Stomach (tissue), 9 donors: ENCODE measurements around the gene ANLN. TPM values are rescaled to one million over a fixed set of nuclear protein-coding genes. Genes with fewer than 3 reads are reported as not detected.
"Not testable (repeated sequence)": the region's sequence is repeated elsewhere in the genome, so short reads cannot be mapped to it uniquely, and the experiment has no call there.

ENCODE experiments used
- DNase-seq, 2 donors: peaks; one replicate each; pipeline versions ENCODE4 v3.0.0 to v3.0.0-alpha.2; 2013 to 2019
- H3K27ac ChIP-seq, 5 donors: fragments of 200-600 bp in 4 of 5; sonication (generic) in 4 of 5; one replicate each; pipeline ENCODE4 v1.5.1; 2013 to 2019; ENCODE audit warnings: mild to moderate bottlenecking in 1 of 5, moderate library complexity in 1 of 5
- H3K27me3 ChIP-seq, 3 donors: fragments of 200-600 bp; sonication (generic); one replicate each; pipeline ENCODE4 v1.5.1; 2017 to 2019; ENCODE audit warnings: mixed run types in 1 of 3
- H3K36me3 ChIP-seq, 4 donors: fragments of 200-600 bp; sonication (generic); 1 replicate in 3 of 4; 2 replicates in 1 of 4; pipeline ENCODE4 v1.5.1; 2016 to 2019
- H3K4me1 ChIP-seq, 4 donors: fragments of 200-600 bp; sonication (generic); one replicate each; pipeline ENCODE4 v1.5.1; 2016 to 2019
- H3K4me3 ChIP-seq, 4 donors: fragments of 200-600 bp; sonication (generic) in 3 of 4; one replicate each; pipeline ENCODE4 v1.5.1; 2016 to 2019; ENCODE audit warnings: mild to moderate bottlenecking in 1 of 4
- H3K9me3 ChIP-seq, 4 donors: fragments of 200-600 bp; sonication (generic); one replicate each; pipeline ENCODE4 v1.5.1; 2016 to 2019
- CTCF ChIP-seq, 7 experiments: fragments of 450-650 bp in 4 of 7; fragments of 200-600 bp in 3 of 7; sonication (generic) in 3 of 7; IDR thresholded peaks; one replicate each; pipeline ENCODE4 v1.5.1; 2016 to 2019; ENCODE audit warnings: antibody characterized with exemption in 7 of 7, control low read depth in 2 of 7, mild to moderate bottlenecking in 1 of 7
- EP300 ChIP-seq: sonication (generic); formaldehyde crosslinking; IDR thresholded peaks from one replicate; pipeline ENCODE4 v1.6.1; 2017; ENCODE audit warnings: antibody characterized with exemption
- POLR2A ChIP-seq, 4 donors: fragments of 450-650 bp; IDR thresholded peaks; one replicate each; pipeline ENCODE4 v1.6.1; 2016; ENCODE audit warnings: antibody characterized with exemption in 4 of 4, control low read depth in 2 of 4, mild to moderate bottlenecking in 1 of 4, moderate library complexity in 1 of 4
- POLR2AphosphoS5 ChIP-seq, 3 donors: sonication (generic); formaldehyde crosslinking; IDR thresholded peaks; one replicate each; pipeline ENCODE4 v1.6.1; 2016; ENCODE audit warnings: antibody characterized with exemption in 3 of 3
- WGBS, 5 donors: extraction: QIAGEN DNeasy Blood & Tissue Kit in 3 of 5; methylation state at CpG; one replicate each; pipeline versions ENCODE4 v1.1.5 to v1.1.7; 2013 to 2018; 5-methylcytosine and 5-hydroxymethylcytosine counted together
- intact Hi-C: fragments of 100-400 bp; cut with DNase I; formaldehyde crosslinking; loops from one replicate; pipeline ENCODE4 v1.15.1; 2023; ENCODE audit warnings: low total_unique reads
- polyA plus RNA-seq, 3 donors: library from polyadenylated mRNA; stranded (reverse); fragments of 200-250 nt; gene quantifications; one replicate each; pipeline ENCODE4 v1.2.3, GENCODE V29; 2013
- total RNA-seq, 5 donors: library from RNA; depleted of rRNA; stranded (reverse); fragments of >200 nt; gene quantifications; one replicate each; pipeline versions ENCODE4 v1.1.0 to v1.2.3, GENCODE V29; 2014 to 2016
- donor health status: healthy with polysubstance abuse.
- donor health status: Bipolar disorder and iron deficiency.
- donor health status: healthy.

The ANLN gene
- total and polyA plus RNA-seq, 8 donors, result 3.5 to 25.2 (median 12.6) TPM

GRCh38 chr7:36474283-36475010 is 84.8 kb downstream of the ANLN start:
- H3K9me3 ChIP-seq, result no peaks in the 10 kb centered on the region
- DNase-seq, result no peak
- H3K27me3 ChIP-seq, result no peaks in the 10 kb centered on the region
- no peak for TF ChIP-seq CTCF (IDR thresholded peaks at IDR 0.05)
- no peak for TF ChIP-seq POLR2A (IDR thresholded peaks at IDR 0.05)
- TF ChIP-seq EP300, result no peak
- no peak for TF ChIP-seq POLR2AphosphoS5 (IDR thresholded peaks at IDR 0.05)
- no peak overlapping the region for H3K4me3 ChIP-seq
- peaks cover 0 to 4% (median 0%) of the 10 kb centered on the region in 4 donors for H3K4me1 ChIP-seq
- WGBS, 5 donors, result 47 to 60% (median 52%) methylated on average over 6 of the region's 6 CpGs
- H3K27ac ChIP-seq, result no peak overlapping the region
- intact Hi-C loops, result no loop called here
- no peaks in the 10 kb centered on the region for H3K36me3 ChIP-seq

- Histone ChIP-seq H3K9me3 (no peaks in the 10 kb centered on the region), H3K36me3 (no peaks in the 10 kb centered on the region), H3K27ac (no peak overlapping the region), H3K4me3 (no peak overlapping the region), H3K27me3 (no peaks in the 10 kb centered on the region), H3K4me1 (peaks cover 0 to 4% (median 0%) of the 10 kb centered on the region in 4 donors)
- no peak for DNase-seq
- intact Hi-C loops, result no loop called here
- TF ChIP-seq CTCF (IDR thresholded peaks at IDR 0.05), result no peak
- TF ChIP-seq EP300, result no peak
- TF ChIP-seq POLR2AphosphoS5 (IDR thresholded peaks at IDR 0.05), result no peak
- no peak for TF ChIP-seq POLR2A (IDR thresholded peaks at IDR 0.05)
These were observed 85.3 kb downstream of the ANLN start for GRCh38 chr7:36475011-36475342.

- Histone ChIP-seq H3K4me3 (no peak overlapping the region), H3K36me3 (no peaks in the 10 kb centered on the region), H3K27me3 (no peaks in the 10 kb centered on the region), H3K4me1 (peaks cover 0 to 4% (median 0%) of the 10 kb centered on the region in 4 donors), H3K27ac (no peak overlapping the region), H3K9me3 (no peaks in the 10 kb centered on the region)
- intact Hi-C loops, result no loop called here
- TF ChIP-seq EP300 (no peak), POLR2AphosphoS5 (IDR thresholded peaks at IDR 0.05) (no peak), POLR2A (IDR thresholded peaks at IDR 0.05) (no peak), CTCF (IDR thresholded peaks at IDR 0.05) (no peak)
- 78 to 91% (median 85%) methylated on average over 3 of the region's 3 CpGs for WGBS, 5 donors
- no peak for DNase-seq
These were observed 85.7 kb downstream of the ANLN start for GRCh38 chr7:36475381-36475780.

- no peaks in the 10 kb centered on the region for H3K36me3 ChIP-seq
- intact Hi-C loops, result no loop called here
- WGBS, 5 donors, result 85 to 100% (median 95%) methylated on average over 2 of the region's 2 CpGs
- H3K27me3 ChIP-seq, result no peaks in the 10 kb centered on the region
- no peak overlapping the region for H3K27ac ChIP-seq
- no peak for TF ChIP-seq POLR2A (IDR thresholded peaks at IDR 0.05)
- no peak for TF ChIP-seq EP300
- TF ChIP-seq POLR2AphosphoS5 (IDR thresholded peaks at IDR 0.05), result no peak
- no peak for TF ChIP-seq CTCF (IDR thresholded peaks at IDR 0.05)
- no peaks in the 10 kb centered on the region for H3K9me3 ChIP-seq
- H3K4me3 ChIP-seq, result no peak overlapping the region
- no peak for DNase-seq
- H3K4me1 ChIP-seq, result no peaks in the 10 kb centered on the region
These were observed 89.1 kb downstream of the ANLN start for GRCh38 chr7:36478745-36479144.

GRCh38 chr7:36483853-36484252 is 94.2 kb downstream of the ANLN start:
- intact Hi-C loops, result loop anchor here (10.0 kb wide), 1 partner anchor 711 kb away; no protein-coding TSS in a partner anchor
- H3K4me1 ChIP-seq, result not testable (repeated sequence)
- 65 to 79% (median 73%) methylated on average over 4 of the region's 4 CpGs for WGBS, 5 donors

More at GRCh38 chr7:36483853-36484252, 94.2 kb downstream of the ANLN start:
- not testable (repeated sequence) for H3K4me3 ChIP-seq, H3K27ac ChIP-seq, DNase-seq, H3K9me3 ChIP-seq, H3K36me3 ChIP-seq, H3K27me3 ChIP-seq
